ENCODE measurements around the gene ZNF652. TPM values are rescaled to one million over a fixed set of nuclear protein-coding genes. Genes with fewer than 3 reads are reported as not detected.

ZNF652 gene
- polyA plus RNA-seq, 1 donor (not counting 4 experiments of a cell fraction or from before 2014, with no cell fraction given) = 8.9 TPM

DNA sequence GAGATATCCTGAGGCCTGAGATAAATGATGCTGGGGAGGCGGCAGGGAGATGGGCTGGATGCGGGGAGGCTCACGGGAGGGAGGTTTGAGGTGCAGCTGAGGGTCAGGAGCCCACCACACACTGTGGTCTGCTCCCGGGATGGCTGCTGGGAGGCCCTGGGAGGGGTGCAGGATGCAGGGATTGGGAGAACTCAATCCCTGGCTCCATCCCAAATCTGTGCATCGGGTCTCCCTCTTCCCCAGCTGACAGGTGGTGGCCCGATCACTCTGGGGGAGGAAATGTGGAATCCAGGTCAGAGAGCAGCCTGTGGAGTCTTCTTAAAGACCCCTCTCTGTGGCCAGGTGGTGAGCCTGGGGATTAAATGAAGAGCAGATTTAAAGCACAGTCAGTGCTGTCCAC lies 40.7 kb upstream of the ZNF652 start:
- Histone ChIP-seq H3K36me3 (ENCODE audit: control insufficient read depth in 2 of 2, extremely low read depth in 1 of 2, insufficient read depth in 2 of 2, low read length in 2 of 2) (peaks cover 24 to 43% of the 10 kb centered on the region in 2 experiments), H3K27me3 (ENCODE audit: control insufficient read depth, extremely low read depth, insufficient read depth, low read length) (no peaks in the 10 kb centered on the region), H3K79me2 (ENCODE audit: control insufficient read depth, insufficient read depth, low read length) (no peaks in the 10 kb centered on the region), H2AFZ (ENCODE audit: control insufficient read depth, low read length) (no peak overlapping the region), H3K4me1 (ENCODE audit: control insufficient read depth, extremely low read depth, insufficient read depth, low read length) (no peaks in the 10 kb centered on the region), H3K27ac (ENCODE audit: control insufficient read depth, insufficient read depth, low read length) (no peak overlapping the region), H3K4me3 (ENCODE audit: control insufficient read depth in 2 of 3, extremely low read depth in 1 of 3, insufficient read depth in 2 of 3, low read depth in 1 of 3, low read length in 3 of 3) (no peak overlapping the region), H3K9me3 (ENCODE audit: control insufficient read depth, low read depth, low read length) (no peaks in the 10 kb centered on the region), H4K20me1 (ENCODE audit: control insufficient read depth, extremely low read depth, insufficient read depth, low read length) (no peaks in the 10 kb centered on the region), H3K9me1 (ENCODE audit: control insufficient read depth, extremely low read depth, insufficient read depth, low read length) (no peaks in the 10 kb centered on the region), H3K4me2 (ENCODE audit: control insufficient read depth, extremely low read depth, insufficient read depth, low read depth, low read length) (no peak overlapping the region), H3K9ac (ENCODE audit: control insufficient read depth, extremely low read depth, insufficient read depth, low read length) (no peak overlapping the region)
- no peak for TF ChIP-seq EZH2 (IDR thresholded peaks at IDR 0.05; ENCODE audit: low read length)
- TF ChIP-seq, protein P1, sequence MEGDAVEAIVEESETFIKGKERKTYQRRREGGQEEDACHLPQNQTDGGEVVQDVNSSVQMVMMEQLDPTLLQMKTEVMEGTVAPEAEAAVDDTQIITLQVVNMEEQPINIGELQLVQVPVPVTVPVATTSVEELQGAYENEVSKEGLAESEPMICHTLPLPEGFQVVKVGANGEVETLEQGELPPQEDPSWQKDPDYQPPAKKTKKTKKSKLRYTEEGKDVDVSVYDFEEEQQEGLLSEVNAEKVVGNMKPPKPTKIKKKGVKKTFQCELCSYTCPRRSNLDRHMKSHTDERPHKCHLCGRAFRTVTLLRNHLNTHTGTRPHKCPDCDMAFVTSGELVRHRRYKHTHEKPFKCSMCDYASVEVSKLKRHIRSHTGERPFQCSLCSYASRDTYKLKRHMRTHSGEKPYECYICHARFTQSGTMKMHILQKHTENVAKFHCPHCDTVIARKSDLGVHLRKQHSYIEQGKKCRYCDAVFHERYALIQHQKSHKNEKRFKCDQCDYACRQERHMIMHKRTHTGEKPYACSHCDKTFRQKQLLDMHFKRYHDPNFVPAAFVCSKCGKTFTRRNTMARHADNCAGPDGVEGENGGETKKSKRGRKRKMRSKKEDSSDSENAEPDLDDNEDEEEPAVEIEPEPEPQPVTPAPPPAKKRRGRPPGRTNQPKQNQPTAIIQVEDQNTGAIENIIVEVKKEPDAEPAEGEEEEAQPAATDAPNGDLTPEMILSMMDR (optimal IDR thresholded peaks at IDR 0.05 in 1 of 3, IDR thresholded peaks at IDR 0.05 in 1 of 3, conservative IDR thresholded peaks at IDR 0.05 in 1 of 3; ENCODE audit: extremely low read depth in 1 of 3, insufficient read depth in 2 of 3, low read length in 3 of 3) = no peak
- dilution Hi-C loops (cut with MboI; ENCODE audit: extremely low pct_ligation_motif_present, low sequenced_read_pairs) = no loop called here
- FAIRE-seq (no peak), DNase-seq (ENCODE audit: low read depth, low spot score) (no peak)

DNA sequence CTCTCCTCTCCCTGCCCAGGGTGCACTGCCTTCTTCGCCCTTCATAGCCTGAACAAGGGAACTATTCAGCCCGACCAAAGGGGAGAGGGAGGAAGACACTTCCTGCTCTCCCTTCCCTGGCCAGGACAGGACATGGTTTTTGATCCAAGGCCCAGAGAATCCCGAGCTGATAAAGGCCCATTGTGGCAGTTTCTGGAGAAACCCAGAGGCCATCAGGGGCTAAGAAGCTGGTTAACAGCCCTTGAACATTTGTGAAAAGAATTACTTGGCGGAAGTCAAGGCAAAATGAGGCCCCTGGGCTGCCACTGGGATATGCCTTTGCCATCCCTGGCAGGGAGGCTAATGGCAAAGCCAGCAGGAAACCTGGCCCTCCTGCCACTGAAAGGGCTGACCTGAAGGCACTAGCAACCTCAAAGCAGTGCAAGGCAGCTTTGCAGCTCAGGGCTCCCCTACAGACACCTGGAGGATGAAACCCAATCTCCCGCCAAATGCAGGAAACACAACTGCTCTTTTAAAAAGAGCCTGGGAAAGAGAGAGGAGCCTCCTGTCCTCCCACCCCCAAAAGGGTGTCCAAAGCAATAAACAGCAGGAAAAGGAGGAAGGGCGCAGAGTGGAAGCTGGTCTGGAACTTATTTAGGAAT lies 40.0 kb upstream of the ZNF652 start:
- Histone ChIP-seq H3K27ac (ENCODE audit: control insufficient read depth, insufficient read depth, low read length) (no peak overlapping the region), H4K20me1 (ENCODE audit: control insufficient read depth, extremely low read depth, insufficient read depth, low read length) (no peaks in the 10 kb centered on the region), H3K9me1 (ENCODE audit: control insufficient read depth, extremely low read depth, insufficient read depth, low read length) (no peaks in the 10 kb centered on the region), H3K9me3 (ENCODE audit: control insufficient read depth, low read depth, low read length) (no peaks in the 10 kb centered on the region), H2AFZ (ENCODE audit: control insufficient read depth, low read length) (no peak overlapping the region), H3K4me2 (ENCODE audit: control insufficient read depth, extremely low read depth, insufficient read depth, low read depth, low read length) (no peak overlapping the region), H3K4me3 (ENCODE audit: control insufficient read depth in 2 of 3, extremely low read depth in 1 of 3, insufficient read depth in 2 of 3, low read depth in 1 of 3, low read length in 3 of 3) (no peak overlapping the region), H3K27me3 (ENCODE audit: control insufficient read depth, extremely low read depth, insufficient read depth, low read length) (no peaks in the 10 kb centered on the region), H3K4me1 (ENCODE audit: control insufficient read depth, extremely low read depth, insufficient read depth, low read length) (no peaks in the 10 kb centered on the region), H3K36me3 (ENCODE audit: control insufficient read depth in 2 of 2, extremely low read depth in 1 of 2, insufficient read depth in 2 of 2, low read length in 2 of 2) (peaks cover 21 to 38% of the 10 kb centered on the region in 2 experiments), H3K9ac (ENCODE audit: control insufficient read depth, extremely low read depth, insufficient read depth, low read length) (no peak overlapping the region), H3K79me2 (ENCODE audit: control insufficient read depth, insufficient read depth, low read length) (no peaks in the 10 kb centered on the region)
- no peak for TF ChIP-seq EZH2 (IDR thresholded peaks at IDR 0.05; ENCODE audit: low read length)
- dilution Hi-C loops (cut with MboI; ENCODE audit: extremely low pct_ligation_motif_present, low sequenced_read_pairs) = no loop called here
- DNase-seq (ENCODE audit: low read depth, low spot score) (no peak), FAIRE-seq (no peak)

DNA sequence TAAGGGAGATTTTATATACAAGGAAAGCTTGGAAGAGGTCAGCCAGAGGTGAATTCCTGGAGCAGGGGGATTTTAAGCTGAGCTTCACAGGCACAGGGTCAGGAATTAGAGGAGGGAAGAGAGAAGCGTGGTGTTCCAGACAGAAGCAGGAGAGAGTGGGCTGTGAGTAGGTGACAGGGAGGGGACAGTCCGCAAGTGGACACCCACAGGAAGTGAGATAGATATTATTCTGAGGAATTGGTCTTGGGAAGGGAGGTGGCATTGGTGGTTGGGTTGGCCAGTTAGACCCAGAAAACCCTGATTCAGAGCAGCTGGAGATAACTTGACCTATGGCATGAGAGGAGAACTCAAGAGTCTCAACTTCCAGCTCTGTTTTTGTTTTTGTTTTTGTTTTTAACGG lies 37.9 kb upstream of the ZNF652 start:
- Histone ChIP-seq H3K27me3 (ENCODE audit: control insufficient read depth, extremely low read depth, insufficient read depth, low read length) (no peaks in the 10 kb centered on the region), H3K27ac (ENCODE audit: control insufficient read depth, insufficient read depth, low read length) (no peak overlapping the region), H3K36me3 (ENCODE audit: control insufficient read depth in 2 of 2, extremely low read depth in 1 of 2, insufficient read depth in 2 of 2, low read length in 2 of 2) (peaks cover 12 to 20% of the 10 kb centered on the region in 2 experiments), H3K4me1 (ENCODE audit: control insufficient read depth, extremely low read depth, insufficient read depth, low read length) (no peaks in the 10 kb centered on the region), H3K9me3 (ENCODE audit: control insufficient read depth, low read depth, low read length) (no peaks in the 10 kb centered on the region), H2AFZ (ENCODE audit: control insufficient read depth, low read length) (no peak overlapping the region), H3K9me1 (ENCODE audit: control insufficient read depth, extremely low read depth, insufficient read depth, low read length) (no peaks in the 10 kb centered on the region), H3K79me2 (ENCODE audit: control insufficient read depth, insufficient read depth, low read length) (no peaks in the 10 kb centered on the region), H3K4me2 (ENCODE audit: control insufficient read depth, extremely low read depth, insufficient read depth, low read depth, low read length) (no peak overlapping the region), H3K9ac (ENCODE audit: control insufficient read depth, extremely low read depth, insufficient read depth, low read length) (no peak overlapping the region), H3K4me3 (ENCODE audit: control insufficient read depth in 2 of 3, extremely low read depth in 1 of 3, insufficient read depth in 2 of 3, low read depth in 1 of 3, low read length in 3 of 3) (no peak overlapping the region), H4K20me1 (ENCODE audit: control insufficient read depth, extremely low read depth, insufficient read depth, low read length) (no peaks in the 10 kb centered on the region)
- TF ChIP-seq, protein P1 (optimal IDR thresholded peaks at IDR 0.05 in 1 of 3, IDR thresholded peaks at IDR 0.05 in 1 of 3, conservative IDR thresholded peaks at IDR 0.05 in 1 of 3; ENCODE audit: extremely low read depth in 1 of 3, insufficient read depth in 2 of 3, low read length in 3 of 3) = no peak
- TF ChIP-seq EZH2 (IDR thresholded peaks at IDR 0.05; ENCODE audit: low read length) = no peak
- dilution Hi-C loops (cut with MboI; ENCODE audit: extremely low pct_ligation_motif_present, low sequenced_read_pairs) = no loop called here
- FAIRE-seq (no peak), DNase-seq (ENCODE audit: low read depth, low spot score) (no peak)
